ENCODE data around the gene SLC25A33. TPM values are rescaled to one million over a fixed set of nuclear protein-coding genes. Genes with fewer than 3 reads are reported as not detected.
"Not testable (repeated sequence)": the region's sequence is repeated elsewhere in the genome, so short reads cannot be mapped to it uniquely, and the experiment has no call there.

The SLC25A33 gene
- total RNA-seq, 2 donors from 2014 or later, result 9.6 to 13.6 TPM

- 73 to 96% methylated on average over 3 of the region's 3 CpGs for WGBS, 2 experiments (ENCODE audit: insufficient coverage in 1 of 2, insufficient read length in 1 of 2)
- DNase-seq, result no peak
- H3K4me1 ChIP-seq (ENCODE audit: control insufficient read depth, insufficient read depth, low read length), result no peaks in the 10 kb centered on the region
- Mint-ChIP-seq H3K36me3 (ENCODE audit: low read depth) (peaks cover 55% of the 10 kb centered on the region), H3K27ac (peak overlapping the region; percentile 61), H3K9me3 (no peaks in the 10 kb centered on the region), H3K4me3 (no peak overlapping the region), H3K4me1 (peaks cover 12% of the 10 kb centered on the region), H3K27me3 (ENCODE audit: insufficient read depth) (no peaks in the 10 kb centered on the region)
- no peaks in the 10 kb centered on the region for H3K27me3 ChIP-seq (ENCODE audit: control insufficient read depth, insufficient read depth, low read length, poor library complexity, severe bottlenecking)
- no peak overlapping the region for H3K4me3 ChIP-seq (ENCODE audit: low read length)
- TF ChIP-seq, protein P1, sequence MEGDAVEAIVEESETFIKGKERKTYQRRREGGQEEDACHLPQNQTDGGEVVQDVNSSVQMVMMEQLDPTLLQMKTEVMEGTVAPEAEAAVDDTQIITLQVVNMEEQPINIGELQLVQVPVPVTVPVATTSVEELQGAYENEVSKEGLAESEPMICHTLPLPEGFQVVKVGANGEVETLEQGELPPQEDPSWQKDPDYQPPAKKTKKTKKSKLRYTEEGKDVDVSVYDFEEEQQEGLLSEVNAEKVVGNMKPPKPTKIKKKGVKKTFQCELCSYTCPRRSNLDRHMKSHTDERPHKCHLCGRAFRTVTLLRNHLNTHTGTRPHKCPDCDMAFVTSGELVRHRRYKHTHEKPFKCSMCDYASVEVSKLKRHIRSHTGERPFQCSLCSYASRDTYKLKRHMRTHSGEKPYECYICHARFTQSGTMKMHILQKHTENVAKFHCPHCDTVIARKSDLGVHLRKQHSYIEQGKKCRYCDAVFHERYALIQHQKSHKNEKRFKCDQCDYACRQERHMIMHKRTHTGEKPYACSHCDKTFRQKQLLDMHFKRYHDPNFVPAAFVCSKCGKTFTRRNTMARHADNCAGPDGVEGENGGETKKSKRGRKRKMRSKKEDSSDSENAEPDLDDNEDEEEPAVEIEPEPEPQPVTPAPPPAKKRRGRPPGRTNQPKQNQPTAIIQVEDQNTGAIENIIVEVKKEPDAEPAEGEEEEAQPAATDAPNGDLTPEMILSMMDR (conservative IDR thresholded peaks at IDR 0.05), result no peak
- H3K9me3 ChIP-seq (ENCODE audit: control insufficient read depth, low read length), result peaks cover 13% of the 10 kb centered on the region
- H3K36me3 ChIP-seq (ENCODE audit: control insufficient read depth, insufficient read depth, low read length), result peaks cover 55% of the 10 kb centered on the region
- no peak overlapping the region for H3K9ac ChIP-seq (ENCODE audit: extremely low read depth, low read length, poor library complexity, severe bottlenecking)
- peak overlapping the region; percentile 77 for H3K27ac ChIP-seq (ENCODE audit: low read depth, low read length)
Measured at GRCh38 chr1:9561429-9561828, 22.2 kb downstream of the SLC25A33 start.

- Mint-ChIP-seq H3K27me3 (ENCODE audit: insufficient read depth) (no peaks in the 10 kb centered on the region), H3K4me3 (no peak overlapping the region), H3K36me3 (ENCODE audit: low read depth) (peaks cover 56% of the 10 kb centered on the region), H3K27ac (no peak overlapping the region), H3K9me3 (no peaks in the 10 kb centered on the region), H3K4me1 (no peaks in the 10 kb centered on the region)
- Histone ChIP-seq H3K27ac (ENCODE audit: low read depth, low read length) (no peak overlapping the region), H3K27me3 (ENCODE audit: control insufficient read depth, insufficient read depth, low read length, poor library complexity, severe bottlenecking) (no peaks in the 10 kb centered on the region), H3K9ac (ENCODE audit: extremely low read depth, low read length, poor library complexity, severe bottlenecking) (no peak overlapping the region), H3K36me3 (ENCODE audit: control insufficient read depth, insufficient read depth, low read length) (peaks cover 36% of the 10 kb centered on the region), H3K9me3 (ENCODE audit: control insufficient read depth, low read length) (peaks cover 1% of the 10 kb centered on the region), H3K4me3 (ENCODE audit: low read length) (no peak overlapping the region), H3K4me1 (ENCODE audit: control insufficient read depth, insufficient read depth, low read length) (no peaks in the 10 kb centered on the region)
- TF ChIP-seq, protein P1 (conservative IDR thresholded peaks at IDR 0.05), result no peak
- 87 to 100% methylated on average over 1 of the region's 1 CpG for WGBS, 2 experiments (ENCODE audit: insufficient coverage in 1 of 2, insufficient read length in 1 of 2)
- DNase-seq, result no peak
Measured at GRCh38 chr1:9569267-9569666, 30.0 kb downstream of the SLC25A33 start.

GRCh38 chr1:9570886-9571529 lies 31.7 kb downstream of the SLC25A33 start:
- not testable (repeated sequence) for H3K4me3 Mint-ChIP-seq; H3K27me3 Mint-ChIP-seq (ENCODE audit: insufficient read depth); H3K4me3 ChIP-seq (ENCODE audit: low read length); H3K9me3 ChIP-seq (ENCODE audit: control insufficient read depth, low read length); H3K4me1 Mint-ChIP-seq; H3K4me1 ChIP-seq (ENCODE audit: control insufficient read depth, insufficient read depth, low read length); H3K27ac ChIP-seq (ENCODE audit: low read depth, low read length); H3K9me3 Mint-ChIP-seq; H3K27me3 ChIP-seq (ENCODE audit: control insufficient read depth, insufficient read depth, low read length, poor library complexity, severe bottlenecking); H3K9ac ChIP-seq (ENCODE audit: extremely low read depth, low read length, poor library complexity, severe bottlenecking); DNase-seq; H3K27ac Mint-ChIP-seq
- peaks cover 53% of the 10 kb centered on the region for H3K36me3 Mint-ChIP-seq (ENCODE audit: low read depth)
- 95% methylated on average over 15 to 16 of the region's 16 CpGs for WGBS, 2 experiments (ENCODE audit: insufficient coverage in 1 of 2, insufficient read length in 1 of 2)
- H3K36me3 ChIP-seq (ENCODE audit: control insufficient read depth, insufficient read depth, low read length), result peaks cover 36% of the 10 kb centered on the region

DNA sequence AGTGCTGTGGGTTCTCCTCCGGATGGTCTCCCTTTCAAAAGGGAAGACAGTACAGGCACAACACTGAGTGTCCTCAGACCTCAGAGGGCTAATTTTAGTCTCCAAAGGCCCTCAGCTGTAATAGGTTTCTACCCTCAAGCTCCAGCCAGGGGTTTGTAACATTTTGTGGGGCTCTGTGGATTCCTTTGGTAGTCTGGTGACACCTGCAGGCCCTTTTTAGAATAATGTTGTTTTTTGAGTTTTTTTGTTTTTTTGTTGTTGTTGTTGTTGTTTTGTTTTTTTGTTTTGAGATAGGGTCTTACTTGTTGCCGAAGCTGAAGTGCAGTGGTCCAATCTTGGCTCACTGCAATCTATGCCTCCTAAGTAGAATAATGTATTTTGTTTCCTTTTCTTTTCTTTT lies 34.5 kb downstream of the SLC25A33 start:
- no peaks in the 10 kb centered on the region for H3K27me3 ChIP-seq (ENCODE audit: control insufficient read depth, insufficient read depth, low read length, poor library complexity, severe bottlenecking)
- H3K27ac ChIP-seq (ENCODE audit: low read depth, low read length), result no peak overlapping the region
- H3K4me1 ChIP-seq (ENCODE audit: control insufficient read depth, insufficient read depth, low read length), result peaks cover 6% of the 10 kb centered on the region
- H3K27ac Mint-ChIP-seq, result peak overlapping the region; percentile 61
- H3K9ac ChIP-seq (ENCODE audit: extremely low read depth, low read length, poor library complexity, severe bottlenecking), result no peak overlapping the region
- no peaks in the 10 kb centered on the region for H3K9me3 ChIP-seq (ENCODE audit: control insufficient read depth, low read length)
- peaks cover 10% of the 10 kb centered on the region for H3K4me1 Mint-ChIP-seq
- 88 to 100% methylated on average over 1 to 2 of the region's 2 CpGs for WGBS, 2 experiments (ENCODE audit: insufficient coverage in 1 of 2, insufficient read length in 1 of 2)
- H3K4me3 Mint-ChIP-seq, result no peak overlapping the region
- H3K9me3 Mint-ChIP-seq, result no peaks in the 10 kb centered on the region
- peaks cover 59% of the 10 kb centered on the region for H3K36me3 Mint-ChIP-seq (ENCODE audit: low read depth)
- TF ChIP-seq, protein P1 (conservative IDR thresholded peaks at IDR 0.05), result peak; percentile 73
- peaks cover 50% of the 10 kb centered on the region for H3K36me3 ChIP-seq (ENCODE audit: control insufficient read depth, insufficient read depth, low read length)
- DNase-seq, result peak; percentile 70
- H3K27me3 Mint-ChIP-seq (ENCODE audit: insufficient read depth), result no peaks in the 10 kb centered on the region
- H3K4me3 ChIP-seq (ENCODE audit: low read length), result no peak overlapping the region
